H1 (cell line): ENCODE results near the gene ZNF433. TPM values are rescaled to one million over a fixed set of nuclear protein-coding genes. Genes with fewer than 3 reads are reported as not detected.

Experiments used
- CTCF ChIA-PET: fragments of 300-600 bp; sonication (Branson Sonifier 250); formaldehyde crosslinking; loops from one replicate; lab custom pipeline; 2021; ENCODE audit not compliant: partially characterized antibody; lab: Charles Lee
- POLR2A ChIA-PET: fragments of 300-600 bp; sonication (Branson Sonifier 250); formaldehyde crosslinking; loops from one replicate; lab custom pipeline; 2021; ENCODE audit warnings: inconsistent platforms; ENCODE audit not compliant: partially characterized antibody; lab: Charles Lee
- DNase-seq, 2 experiments: peaks; one replicate each; pipeline versions ENCODE4 v3.0.0 to v3.0.0-alpha.2; 2010 to 2022; ENCODE audit warnings: low spot score in 2 of 2, low read depth in 1 of 2, mixed read lengths in 1 of 2
- FAIRE-seq: peaks from 2 replicates; lab custom pipeline; 2011; peaks lifted over from hg19 to GRCh38; lab: Jason Lieb, UNC
- H2AFZ ChIP-seq: 2 replicates; pipeline ENCODE4 v1.8.1; 2012; ENCODE audit warnings: low read length, inconsistent platforms
- H2AK5ac ChIP-seq: 2 replicates; pipeline ENCODE4 v1.6.1; 2013; ENCODE audit warnings: low read depth, low read length
- H2BK120ac ChIP-seq: replicated peaks from 2 replicates; pipeline ENCODE3; 2013; ENCODE audit warnings: low read depth, low read length, inconsistent platforms
- H2BK12ac ChIP-seq: 2 replicates; pipeline ENCODE4 v1.6.1; 2013; ENCODE audit warnings: low read depth, low read length
- H2BK15ac ChIP-seq: 2 replicates; pipeline ENCODE4 v1.6.1; 2013; ENCODE audit warnings: low read length
- H2BK20ac ChIP-seq: 2 replicates; pipeline ENCODE4 v1.6.1; 2013; ENCODE audit warnings: low read length
- H2BK5ac ChIP-seq: 2 replicates; pipeline ENCODE4 v1.6.1; 2013; ENCODE audit warnings: low read depth, low read length
- H3K14ac ChIP-seq: 2 replicates; pipeline ENCODE4 v1.6.1; 2013; ENCODE audit warnings: inconsistent platforms; ENCODE audit not compliant: insufficient read length
- H3K18ac ChIP-seq: 2 replicates; pipeline ENCODE4 v1.6.1; 2013; ENCODE audit warnings: low read length; ENCODE audit errors: extremely low read depth
- H3K23ac ChIP-seq: 2 replicates; pipeline ENCODE4 v1.6.1; 2013; ENCODE audit warnings: inconsistent platforms; ENCODE audit not compliant: insufficient read length
- H3K23me2 ChIP-seq: 2 replicates; pipeline ENCODE4 v1.6.1; 2013; ENCODE audit warnings: low read depth, low read length
- H3K27ac ChIP-seq: 2 replicates; pipeline ENCODE4 v1.6.1; 2011; ENCODE audit warnings: low read depth, low read length, inconsistent platforms
- H3K27me3 ChIP-seq, 4 experiments: replicated peaks in 1 of 4; 1 replicate in 1 of 4; 2 replicates in 3 of 4; pipeline versions ENCODE4 v1.6.1 to v1.8.1; 2011 to 2013; ENCODE audit warnings: low read length in 3 of 4, mild to moderate bottlenecking in 3 of 4, inconsistent platforms in 2 of 4, mixed read lengths in 2 of 4, moderate library complexity in 1 of 4; ENCODE audit not compliant: control insufficient read depth in 3 of 4, insufficient read depth in 3 of 4; ENCODE audit errors: extremely low read depth in 1 of 4
- H3K36me3 ChIP-seq, 4 experiments: 2 replicates each; pipeline versions ENCODE4 v1.6.1 to v1.8.1; 2011 to 2013; ENCODE audit warnings: mild to moderate bottlenecking in 4 of 4, low read length in 3 of 4, moderate library complexity in 2 of 4, control low read depth in 1 of 4, inconsistent platforms in 1 of 4; ENCODE audit not compliant: insufficient read depth in 4 of 4, control insufficient read depth in 2 of 4
- H3K4ac ChIP-seq: replicated peaks from 2 replicates; pipeline ENCODE3; 2013; ENCODE audit warnings: low read length, low read depth, mixed read lengths, inconsistent platforms; ENCODE audit not compliant: insufficient read length
- H3K4me1 ChIP-seq, 4 experiments: replicated peaks in 1 of 4; 1 replicate in 1 of 4; 2 replicates in 3 of 4; pipeline versions ENCODE4 v1.6.1 to v1.8.1; 2011 to 2013; ENCODE audit warnings: low read length in 3 of 4, inconsistent platforms in 2 of 4, mixed read lengths in 1 of 4; ENCODE audit not compliant: insufficient read depth in 4 of 4, control insufficient read depth in 3 of 4
- H3K4me2 ChIP-seq, 2 experiments: 2 replicates each; pipeline versions ENCODE4 v1.6.1 to v1.8.1; 2011 to 2013; ENCODE audit warnings: low read depth in 2 of 2, low read length in 2 of 2, control low read depth in 1 of 2, inconsistent platforms in 1 of 2, mild to moderate bottlenecking in 1 of 2; ENCODE audit not compliant: insufficient read depth in 1 of 2
- H3K4me3 ChIP-seq, 4 experiments: fragments of 200-600, 300-600 bp in 1 of 4; sonication (generic), shearing (Covaris generic), sonication (Bioruptor Twin) in 1 of 4; 2 replicates each; pipeline versions ENCODE4 v1.5.1 to v1.8.1; 2011 to 2016; ENCODE audit warnings: low read length in 4 of 4, low read depth in 3 of 4, control low read depth in 2 of 4, inconsistent platforms in 2 of 4, mild to moderate bottlenecking in 2 of 4, mixed read lengths in 1 of 4, moderate library complexity in 1 of 4; ENCODE audit not compliant: insufficient read depth in 2 of 4; ENCODE audit errors: extremely low read depth in 1 of 4
- H3K56ac ChIP-seq: replicated peaks from 2 replicates; pipeline ENCODE3; 2013; ENCODE audit warnings: low read depth, mild to moderate bottlenecking, mixed read lengths, low read length, inconsistent platforms; ENCODE audit not compliant: insufficient read length
- H3K79me1 ChIP-seq: 2 replicates; pipeline ENCODE4 v1.6.1; 2013; ENCODE audit warnings: low read depth, low read length, control low read depth
- H3K79me2 ChIP-seq, 2 experiments: 2 replicates each; pipeline versions ENCODE4 v1.6.1 to v1.8.1; 2012 to 2013; ENCODE audit warnings: low read length in 2 of 2, mild to moderate bottlenecking in 2 of 2, inconsistent platforms in 1 of 2; ENCODE audit not compliant: insufficient read depth in 2 of 2, control insufficient read depth in 1 of 2
- H3K9ac ChIP-seq, 4 experiments: replicated peaks in 1 of 4; 1 replicate in 1 of 4; 2 replicates in 3 of 4; pipeline versions ENCODE4 v1.6.1 to v1.8.1; 2011 to 2013; ENCODE audit warnings: low read depth in 3 of 4, low read length in 3 of 4, control low read depth in 2 of 4, mild to moderate bottlenecking in 2 of 4, moderate library complexity in 2 of 4, inconsistent platforms in 1 of 4; ENCODE audit errors: extremely low read depth in 1 of 4
- H3K9me3 ChIP-seq, 2 experiments: 2 replicates each; pipeline versions ENCODE4 v1.6.1 to v1.8.1; 2012 to 2013; ENCODE audit warnings: mild to moderate bottlenecking in 2 of 2, moderate library complexity in 2 of 2, control low read depth in 1 of 2, inconsistent platforms in 1 of 2, low read depth in 1 of 2, low read length in 1 of 2, mixed read lengths in 1 of 2; ENCODE audit not compliant: insufficient read depth in 2 of 2
- H4K20me1 ChIP-seq, 2 experiments: replicated peaks in 1 of 2; 2 replicates each; pipeline versions ENCODE3 to v1.8.1; 2011 to 2013; ENCODE audit warnings: inconsistent platforms in 2 of 2, low read length in 2 of 2, mild to moderate bottlenecking in 1 of 2; ENCODE audit not compliant: insufficient read depth in 2 of 2, control insufficient read depth in 1 of 2
- H4K5ac ChIP-seq: 2 replicates; pipeline ENCODE4 v1.6.1; 2013; ENCODE audit warnings: low read length, low read depth, mixed read lengths, inconsistent platforms; ENCODE audit not compliant: insufficient read length
- H4K8ac ChIP-seq: 2 replicates; pipeline ENCODE4 v1.8.0; 2013; ENCODE audit warnings: mild to moderate bottlenecking, moderate library complexity, low read length, inconsistent platforms; ENCODE audit not compliant: insufficient read depth; ENCODE audit errors: extremely low read depth
- H4K91ac ChIP-seq: replicated peaks from 2 replicates; pipeline ENCODE3; 2013; ENCODE audit warnings: low read length, mixed read lengths, inconsistent platforms; ENCODE audit not compliant: insufficient read length
- CBX8 ChIP-seq: fragments of 300-800, 300-1000 bp; sonication (generic); IDR thresholded peaks from 2 replicates; pipeline ENCODE4 v1.7.1; 2016; ENCODE audit warnings: low read depth, low read length, borderline replicate concordance
- CEBPB ChIP-seq: IDR thresholded peaks from 2 replicates; pipeline ENCODE4 v1.6.1; 2012; ENCODE audit warnings: low read depth, low read length
- CTBP2 ChIP-seq: IDR thresholded peaks from 2 replicates; pipeline ENCODE4 v1.7.0; 2011; ENCODE audit warnings: borderline replicate concordance, mild to moderate bottlenecking, moderate library complexity, mixed read lengths, low read length; ENCODE audit not compliant: insufficient read depth, insufficient read length
- EZH2 ChIP-seq: fragments of 200-600 bp; sonication (generic); IDR thresholded peaks from 2 replicates; pipeline ENCODE4 v1.7.1; 2012; ENCODE audit warnings: low read depth, mild to moderate bottlenecking, moderate library complexity, low read length, inconsistent platforms; ENCODE audit not compliant: severe bottlenecking
- GABPA ChIP-seq: IDR thresholded peaks from 2 replicates; pipeline ENCODE4 v1.6.1; 2011; ENCODE audit warnings: mild to moderate bottlenecking, low read length, moderate library complexity, borderline replicate concordance; ENCODE audit not compliant: insufficient read depth
- HDAC2 ChIP-seq, 2 experiments: fragments of 300-600 bp in 1 of 2; sonication (generic) in 1 of 2; IDR thresholded peaks; 2 replicates each; pipeline ENCODE4 v1.6.1; 2011 to 2012; ENCODE audit warnings: low read depth in 2 of 2, low read length in 2 of 2, mild to moderate bottlenecking in 2 of 2, moderate library complexity in 2 of 2, borderline replicate concordance in 1 of 2, inconsistent platforms in 1 of 2
- JUND ChIP-seq: IDR thresholded peaks from 2 replicates; pipeline ENCODE4 v1.6.1; 2011; ENCODE audit warnings: mild to moderate bottlenecking, improper control_type of control experiment, low read length
- KDM4A ChIP-seq: IDR thresholded peaks from one replicate; pipeline ENCODE4 v1.7.1; 2012; ENCODE audit warnings: low read depth, mild to moderate bottlenecking, moderate library complexity, low read length, inconsistent platforms; ENCODE audit not compliant: severe bottlenecking
- NANOG ChIP-seq: IDR thresholded peaks from 2 replicates; pipeline ENCODE4 v1.6.1; 2011; ENCODE audit warnings: low read length, low read depth, mild to moderate bottlenecking, inconsistent platforms; ENCODE audit not compliant: insufficient read depth, poor library complexity, severe bottlenecking
- POLR2AphosphoS5 ChIP-seq: IDR thresholded peaks from 2 replicates; pipeline ENCODE4 v1.6.1; 2011; ENCODE audit warnings: low read depth, low read length
- SUZ12 ChIP-seq: fragments of 200-600 bp; sonication (generic); IDR thresholded peaks from 2 replicates; pipeline ENCODE4 v1.6.1; 2012; ENCODE audit warnings: mild to moderate bottlenecking, inconsistent platforms, low read length, moderate library complexity, mixed read lengths
- TAF1 ChIP-seq: IDR thresholded peaks from 2 replicates; pipeline ENCODE4 v1.6.1; 2011; ENCODE audit warnings: mild to moderate bottlenecking, low read depth, low read length
- YY1 ChIP-seq: IDR thresholded peaks from 2 replicates; pipeline ENCODE4 v1.6.1; 2011; ENCODE audit warnings: low read depth, mild to moderate bottlenecking, low read length
- ZNF274 ChIP-seq: IDR thresholded peaks from 2 replicates; pipeline ENCODE4 v1.7.0; 2012; ENCODE audit warnings: low read length, borderline replicate concordance; ENCODE audit errors: extremely low read depth
- WGBS, 2 experiments: shearing (Covaris generic) in 1 of 2; methylation state at CpG; one replicate each; pipeline versions ENCODE4 v1.1.6 to v1.1.7; 2013 to 2015; ENCODE audit warnings: low lambda C conversion rate in 2 of 2, mixed read lengths in 2 of 2, inconsistent platforms in 1 of 2, low coverage in 1 of 2, missing lambda C conversion rate in 1 of 2; ENCODE audit not compliant: insufficient replicate concordance in 2 of 2, insufficient coverage in 1 of 2, insufficient read length in 1 of 2; ENCODE audit errors: extremely low coverage in 1 of 2, missing lambda C conversion rate in 1 of 2; 5-methylcytosine and 5-hydroxymethylcytosine counted together
- polyA plus RNA-seq, 7 experiments: library from polyadenylated mRNA; depleted of rRNA in 3 of 7; stranded (reverse) in 5 of 7; unstranded in 2 of 7; fragments of >200 nt in 5 of 7; fragments of 200-250 nt in 2 of 7; gene quantifications; 1 replicate in 5 of 7; 2 replicates in 1 of 7; 4 replicates in 1 of 7; pipeline versions ENCODE4 v1.2.1 to v1.2.3, GENCODE V29; 2011 to 2013; ENCODE audit warnings: missing spikeins in 2 of 7, mixed read lengths in 2 of 7
- total RNA-seq: library from RNA; stranded (reverse); fragmentation: NEBNext Ultra II Directional; extraction: Animal tissue kit (Norgen Biotek cat#: 25700); gene quantifications from 2 replicates; pipeline ENCODE4 v1.2.1, GENCODE V29; 2021

ZNF433 gene
- total and polyA plus RNA-seq, 2 of the 8 experiments (the other 6 are each of a cell fraction or from before 2014, with no cell fraction given): 0.68 to 1.8 TPM

GRCh38 chr19:12047868-12048267 is 12.4 kb upstream of the ZNF433 start:
- WGBS, 2 experiments: 88% methylated on average over 2 of the region's 2 CpGs; no CpG with 5 or more reads in 1 of the 2 experiments
- H3K14ac ChIP-seq: no peak overlapping the region
- peaks cover 18 to 49% (median 34%) of the 10 kb centered on the region in 4 experiments; a peak in 7 of 8 replicates for H3K36me3 ChIP-seq
- H2BK20ac ChIP-seq: no peak overlapping the region
- no peak overlapping the region for H3K23ac ChIP-seq
- H3K56ac ChIP-seq: no peak overlapping the region
- H3K4me2 ChIP-seq: no peak overlapping the region
- H3K9me3 ChIP-seq: peaks cover 44 to 53% of the 10 kb centered on the region in 2 experiments
- no peaks in the 10 kb centered on the region for H3K4me1 ChIP-seq
- no peak overlapping the region for H2BK120ac ChIP-seq
- H3K9ac ChIP-seq: no peak overlapping the region
- H4K91ac ChIP-seq: no peak overlapping the region
- H4K20me1 ChIP-seq: no peaks in the 10 kb centered on the region
- CTCF ChIA-PET: interaction anchor here (1.1 to 2.2 kb wide), 2 partner anchors 12 to 125 kb away, joined by 5 to 8 read pairs; no protein-coding TSS in a partner anchor
- no peak overlapping the region for H4K5ac ChIP-seq
- no peak overlapping the region for H2AK5ac ChIP-seq
- H3K4me3 ChIP-seq: no peak overlapping the region
- peaks cover 0 to 16% of the 10 kb centered on the region in 2 experiments; a peak in 2 of 4 replicates for H3K79me2 ChIP-seq
- no peak overlapping the region for H3K18ac ChIP-seq
- DNase-seq (no peak), FAIRE-seq (no peak)
- no peak overlapping the region for H4K8ac ChIP-seq
- peaks cover 3% of the 10 kb centered on the region for H3K23me2 ChIP-seq
- POLR2A ChIA-PET: no interaction called here
- no peak overlapping the region for H2BK5ac ChIP-seq
- no peak overlapping the region for H2BK12ac ChIP-seq
- no peak overlapping the region for H3K4ac ChIP-seq
- H2AFZ ChIP-seq: no peak overlapping the region
- no peaks in the 10 kb centered on the region for H3K79me1 ChIP-seq
- no peak overlapping the region for H2BK15ac ChIP-seq
- no peak overlapping the region for H3K27ac ChIP-seq
- no peaks in the 10 kb centered on the region for H3K27me3 ChIP-seq
- no peak for TF ChIP-seq YY1
- TF ChIP-seq EZH2: no peak
- no peak for TF ChIP-seq JUND
- no peak for TF ChIP-seq SUZ12
- TF ChIP-seq KDM4A: no peak
- no peak for TF ChIP-seq POLR2AphosphoS5
- TF ChIP-seq CBX8: no peak
- no peak for TF ChIP-seq CEBPB
- no peak for TF ChIP-seq TAF1
- TF ChIP-seq ZNF274: no peak
- TF ChIP-seq NANOG: no peak
- TF ChIP-seq GABPA: no peak
- TF ChIP-seq CTBP2: no peak
- no peak for TF ChIP-seq HDAC2 (IDR thresholded peaks at IDR 0.05; ENCODE audit: borderline replicate concordance in 1 of 2, low read depth in 2 of 2, low read length in 2 of 2)
